HG02885 (cell line): ENCODE data around the gene ZNF805.
A peak's percentile ranks its signal among the peaks of the same experiment; 100 is the strongest.
"Not testable (repeated sequence)": the region's sequence is repeated elsewhere in the genome, so short reads cannot be mapped to it uniquely, and the experiment has no call there.

ENCODE experiments used
- ATAC-seq: cut with Tn5 transposase; IDR thresholded peaks from one replicate; pipeline ENCODE4 v1.9.1; 2021; ENCODE audit warnings: mild to moderate bottlenecking; ENCODE audit not compliant: unreplicated experiment, poor library complexity

Gene ZNF805

GRCh38 chr19:57240311-57241090, at the start of gene ZNF805:
Gene ZNF805, plus strand, starts transcription at chr19:57240632. Its CDS starts 260 bp downstream, at chr19:57240892.
- ATAC-seq = peak; percentile 94

GRCh38 chr19:57191141-57192076, 49.0 kb upstream of the ZNF805 start, which contains the start of gene ZNF264:
Gene ZNF264, plus strand, starts transcription at chr19:57191500. Its CDS starts 414 bp downstream, at chr19:57191914.
- peak; percentile 94 for ATAC-seq

DNA sequence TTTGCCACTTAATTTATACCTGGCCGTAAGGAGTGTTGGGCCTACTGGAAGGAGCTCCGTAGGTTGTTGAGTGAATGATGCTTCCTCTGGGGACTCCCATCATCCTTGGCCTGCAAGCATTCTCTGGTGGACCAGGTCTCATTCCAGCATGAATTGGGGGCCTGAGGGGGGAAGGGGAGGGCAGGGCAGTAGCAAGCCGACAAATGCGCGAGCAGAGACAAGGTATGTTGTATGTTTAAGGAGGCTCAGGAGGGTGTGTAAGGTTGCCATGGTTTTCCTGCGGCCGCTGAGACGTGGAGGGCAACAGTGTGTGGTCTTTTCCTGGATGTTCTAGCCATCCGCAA, 48.4 kb upstream of the ZNF805 start:
- no peak for ATAC-seq

DNA sequence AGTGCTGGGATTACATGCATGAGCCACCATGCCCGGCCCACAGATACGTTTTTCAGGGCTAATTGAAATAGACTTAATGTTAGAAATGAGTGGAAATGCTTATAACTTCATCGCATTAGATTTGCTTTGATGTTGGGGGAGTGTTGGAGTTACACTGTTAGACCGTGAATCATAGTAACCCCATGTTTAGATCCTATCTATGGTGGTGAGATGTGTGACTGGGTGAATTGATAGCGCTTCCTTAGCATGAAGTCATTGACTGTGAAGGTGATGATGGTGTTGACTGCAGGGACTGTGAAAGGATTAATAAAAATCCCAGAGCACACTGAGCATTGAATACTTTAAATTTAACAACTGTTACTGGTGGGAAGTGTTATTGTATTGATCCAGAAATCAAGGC, 47.4 kb upstream of the ZNF805 start:
- no peak for ATAC-seq

DNA sequence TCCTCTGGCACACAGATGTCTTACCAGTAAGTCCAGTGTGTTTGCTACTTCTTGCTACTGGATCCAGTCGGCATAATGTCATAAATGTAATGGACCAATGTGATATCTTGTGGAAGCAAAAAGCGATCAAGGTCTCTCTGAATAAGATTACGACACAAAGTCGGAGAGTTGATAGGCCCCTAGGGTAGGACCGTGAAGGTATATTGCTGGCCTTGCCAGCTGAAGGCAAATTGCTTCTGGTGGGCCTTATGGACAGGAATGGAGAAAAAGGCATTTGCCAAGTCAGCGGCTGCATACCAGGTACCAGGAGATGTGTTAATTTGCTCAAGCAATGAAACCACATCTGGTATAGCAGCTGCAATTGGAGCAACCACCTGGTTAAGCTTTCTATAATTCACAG, 42.6 kb upstream of the ZNF805 start:
- not testable (repeated sequence) for ATAC-seq

- ATAC-seq = no peak
Observed at GRCh38 chr19:57202160-57202559, 38.3 kb upstream of the ZNF805 start.

DNA sequence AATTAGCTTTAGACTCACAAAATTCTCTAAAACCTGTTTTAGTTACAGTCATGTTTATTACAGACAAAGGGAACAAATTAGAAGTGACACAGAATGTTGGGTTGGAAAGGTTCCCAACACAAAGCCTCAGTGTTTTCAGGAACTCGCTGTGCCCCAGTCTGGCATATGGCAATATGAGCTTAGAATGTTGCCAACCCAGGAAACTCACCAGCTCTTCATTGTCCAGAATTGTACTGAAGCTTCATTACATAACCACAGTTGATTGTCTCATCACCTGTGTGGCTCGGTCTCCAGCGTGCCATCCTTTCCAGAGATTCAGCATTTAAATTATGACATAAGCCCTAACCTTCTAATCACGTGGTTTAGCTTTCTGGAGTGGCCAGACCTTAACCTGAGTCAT, 30.1 kb upstream of the ZNF805 start:
- no peak for ATAC-seq

- ATAC-seq = no peak
Observed at GRCh38 chr19:57212109-57212508, 28.3 kb upstream of the ZNF805 start.

- ATAC-seq = no peak
Observed at GRCh38 chr19:57227502-57227901, 12.9 kb upstream of the ZNF805 start.

DNA sequence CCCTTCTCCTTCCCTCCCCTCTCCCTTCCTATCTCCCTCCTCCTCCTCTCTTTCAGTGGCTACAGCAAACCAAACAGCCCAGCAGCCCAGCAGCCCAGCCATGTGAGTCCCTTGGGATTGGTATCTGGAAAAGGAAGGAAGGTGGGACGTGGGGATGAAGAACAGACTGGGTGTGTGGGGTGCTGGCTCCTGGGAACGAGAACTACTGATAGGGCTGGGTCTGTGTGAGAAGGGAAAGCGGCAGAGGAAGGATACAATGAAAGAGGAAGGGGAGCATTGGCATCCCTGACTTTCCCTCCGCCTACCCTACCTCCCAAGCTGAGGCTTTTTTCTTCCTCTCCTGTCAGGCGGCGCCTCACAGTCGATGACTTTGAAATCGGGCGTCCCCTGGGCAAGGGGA, 8.7 kb upstream of the ZNF805 start:
- ATAC-seq = no peak

DNA sequence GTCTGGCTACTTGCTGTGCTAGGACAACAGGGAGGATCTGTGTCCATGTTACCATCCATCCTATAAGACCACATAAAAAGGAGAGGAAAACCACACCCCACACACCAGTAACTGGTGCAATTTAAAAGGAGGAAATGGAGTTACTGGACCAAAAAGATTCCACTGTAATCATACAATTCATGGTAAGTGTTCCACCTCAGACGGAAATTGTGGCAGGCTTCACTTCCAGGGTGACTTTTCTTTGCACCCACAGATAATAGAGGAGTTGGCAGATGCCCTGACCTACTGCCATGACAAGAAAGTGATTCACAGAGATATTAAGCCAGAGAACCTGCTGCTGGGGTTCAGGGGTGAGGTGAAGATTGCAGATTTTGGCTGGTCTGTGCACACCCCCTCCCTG, 7.2 kb upstream of the ZNF805 start:
- ATAC-seq = no peak

- ATAC-seq = no peak
Observed at GRCh38 chr19:57239982-57240310, 486 bp upstream of the ZNF805 start.

DNA sequence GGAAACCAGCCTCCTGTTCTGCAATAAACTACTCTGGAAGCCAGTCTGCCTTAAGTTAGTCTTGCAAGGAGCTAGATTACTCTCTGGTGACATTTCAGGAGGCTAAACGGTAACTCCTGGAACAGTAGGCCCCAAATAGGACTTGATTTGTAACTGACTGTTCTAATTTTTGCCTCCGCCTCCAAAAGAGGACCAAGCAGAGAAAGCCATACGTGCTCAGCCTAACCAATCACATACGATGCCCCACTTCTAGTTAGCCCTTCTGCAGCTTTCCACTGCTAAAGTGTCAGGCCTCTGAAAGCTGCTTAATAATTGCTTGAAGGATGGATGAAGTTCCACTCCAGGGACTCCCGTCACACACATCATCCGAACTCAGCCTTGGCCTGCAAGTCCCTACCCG, 744 bp downstream of the ZNF805 start:
- ATAC-seq = no peak

GRCh38 chr19:57242821-57243220, 2.4 kb downstream of the ZNF805 start:
- ATAC-seq = no peak

- no peak for ATAC-seq
Observed at GRCh38 chr19:57244513-57244912, 4.1 kb downstream of the ZNF805 start.

GRCh38 chr19:57245066-57245465, 4.6 kb downstream of the ZNF805 start:
- ATAC-seq = no peak

DNA sequence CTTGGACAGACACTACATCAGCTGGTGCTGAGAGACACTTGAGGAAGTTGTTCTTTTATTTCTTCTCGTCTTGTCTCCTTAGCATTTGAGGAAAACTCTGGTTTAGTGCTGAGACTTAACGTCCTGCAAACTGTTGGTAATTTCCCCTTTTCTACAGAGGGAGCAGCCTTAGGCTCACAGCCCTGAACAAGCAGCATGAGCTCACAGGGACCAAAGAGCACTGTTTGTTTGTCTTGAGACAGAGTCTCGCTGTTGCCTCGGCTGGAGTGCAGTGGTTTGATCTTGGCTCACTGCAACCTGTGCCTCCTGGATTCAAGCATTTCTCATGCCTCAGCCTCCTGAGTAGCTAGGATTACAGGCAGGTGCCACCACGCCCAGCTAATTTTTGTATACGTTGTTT, 5.5 kb downstream of the ZNF805 start:
- no peak for ATAC-seq

DNA sequence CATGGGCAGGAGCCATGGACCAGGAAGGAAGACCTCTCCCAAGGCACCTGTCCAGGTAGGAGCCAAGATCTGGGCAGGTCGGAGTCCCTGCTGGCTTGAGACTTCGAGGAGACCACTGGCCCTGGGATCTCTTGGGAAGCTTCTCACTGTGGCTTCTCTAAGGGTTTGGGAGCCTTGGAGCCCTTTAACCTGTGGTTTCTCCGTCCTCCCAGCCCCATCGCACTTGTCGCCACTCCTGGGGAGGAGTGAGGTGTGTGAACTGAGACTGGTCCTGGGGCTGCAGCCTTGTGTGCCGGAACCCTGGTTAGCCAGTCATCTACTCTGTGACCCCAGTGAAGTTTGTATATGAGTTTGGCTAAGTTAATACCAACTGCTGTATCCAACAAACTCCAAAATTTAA, 8.2 kb downstream of the ZNF805 start:
- no peak for ATAC-seq

DNA sequence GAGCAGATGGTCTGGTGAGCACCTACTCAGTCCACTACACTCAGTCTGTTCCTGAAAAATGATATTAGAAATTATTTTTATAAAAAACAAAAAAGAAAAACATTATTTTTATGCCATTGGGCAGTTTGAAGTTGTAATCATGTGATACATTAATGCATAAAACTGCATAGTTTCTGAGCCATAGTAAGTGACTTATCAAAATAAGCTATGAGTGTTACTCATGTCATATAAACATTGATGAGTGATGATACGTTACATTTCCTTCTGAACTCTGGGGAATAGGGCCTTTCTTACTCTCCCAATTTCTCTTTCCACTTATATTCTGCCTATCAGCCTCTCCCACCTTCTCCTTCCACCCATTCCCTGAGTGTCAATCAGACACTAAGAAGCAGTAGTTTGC, 8.9 kb downstream of the ZNF805 start:
- no peak for ATAC-seq

DNA sequence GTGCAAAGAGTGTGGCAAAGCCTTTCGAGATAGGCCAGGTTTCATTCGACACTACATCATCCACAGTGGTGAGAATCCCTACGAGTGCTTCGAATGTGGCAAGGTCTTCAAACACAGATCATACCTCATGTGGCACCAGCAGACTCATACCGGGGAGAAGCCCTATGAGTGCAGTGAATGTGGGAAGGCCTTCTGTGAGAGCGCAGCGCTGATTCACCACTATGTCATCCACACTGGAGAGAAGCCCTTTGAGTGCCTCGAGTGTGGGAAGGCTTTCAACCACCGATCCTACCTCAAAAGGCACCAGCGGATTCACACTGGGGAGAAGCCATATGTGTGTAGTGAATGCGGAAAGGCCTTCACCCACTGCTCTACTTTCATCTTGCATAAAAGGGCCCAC, 13.3 kb downstream of the ZNF805 start:
- not testable (repeated sequence) for ATAC-seq

- no peak for ATAC-seq
Observed at GRCh38 chr19:57262044-57262443, 21.6 kb downstream of the ZNF805 start.
